WERI-Rb-1 (cell line): Measurements from ENCODE around the gene KIRREL3.

ENCODE experiments used
- DNase-seq: peaks from one replicate; pipeline ENCODE4 v3.0.0-alpha.2; 2020
- H3K27ac ChIP-seq: fragments of 250-450 bp; sonication (Bioruptor Pico); 2 replicates; pipeline ENCODE4 v1.5.1; 2020; ENCODE audit warnings: mild to moderate bottlenecking, moderate library complexity
- H3K27me3 ChIP-seq: fragments of 250-450 bp; sonication (Bioruptor Pico); 2 replicates; pipeline ENCODE4 v1.5.1; 2021; ENCODE audit warnings: mild to moderate bottlenecking, low read depth, moderate library complexity; ENCODE audit not compliant: insufficient read depth, severe bottlenecking
- H3K36me3 ChIP-seq: fragments of 250-450 bp; sonication (Bioruptor Pico); 2 replicates; pipeline ENCODE4 v1.5.1; 2020; ENCODE audit warnings: mild to moderate bottlenecking, moderate library complexity
- H3K4me3 ChIP-seq: 2 replicates; pipeline ENCODE4 v1.5.1; 2011; ENCODE audit warnings: low read depth, mild to moderate bottlenecking, control low read depth, low read length
- H3K9me3 ChIP-seq: fragments of 250-450 bp; sonication (Bioruptor Pico); 2 replicates; pipeline ENCODE4 v1.5.1; 2021; ENCODE audit warnings: mild to moderate bottlenecking, moderate library complexity; ENCODE audit not compliant: severe bottlenecking
- TF ChIP-seq, protein P1 (sequence below): IDR thresholded peaks from 2 replicates; pipeline ENCODE4 v1.5.1; 2011; ENCODE audit warnings: low read depth, mild to moderate bottlenecking, control low read depth, inconsistent platforms, low read length

The KIRREL3 gene

GRCh38 chr11:126645186-126645585 lies 355.4 kb downstream of the KIRREL3 start:
- no peak overlapping the region for H3K27ac ChIP-seq
- TF ChIP-seq, protein P1, sequence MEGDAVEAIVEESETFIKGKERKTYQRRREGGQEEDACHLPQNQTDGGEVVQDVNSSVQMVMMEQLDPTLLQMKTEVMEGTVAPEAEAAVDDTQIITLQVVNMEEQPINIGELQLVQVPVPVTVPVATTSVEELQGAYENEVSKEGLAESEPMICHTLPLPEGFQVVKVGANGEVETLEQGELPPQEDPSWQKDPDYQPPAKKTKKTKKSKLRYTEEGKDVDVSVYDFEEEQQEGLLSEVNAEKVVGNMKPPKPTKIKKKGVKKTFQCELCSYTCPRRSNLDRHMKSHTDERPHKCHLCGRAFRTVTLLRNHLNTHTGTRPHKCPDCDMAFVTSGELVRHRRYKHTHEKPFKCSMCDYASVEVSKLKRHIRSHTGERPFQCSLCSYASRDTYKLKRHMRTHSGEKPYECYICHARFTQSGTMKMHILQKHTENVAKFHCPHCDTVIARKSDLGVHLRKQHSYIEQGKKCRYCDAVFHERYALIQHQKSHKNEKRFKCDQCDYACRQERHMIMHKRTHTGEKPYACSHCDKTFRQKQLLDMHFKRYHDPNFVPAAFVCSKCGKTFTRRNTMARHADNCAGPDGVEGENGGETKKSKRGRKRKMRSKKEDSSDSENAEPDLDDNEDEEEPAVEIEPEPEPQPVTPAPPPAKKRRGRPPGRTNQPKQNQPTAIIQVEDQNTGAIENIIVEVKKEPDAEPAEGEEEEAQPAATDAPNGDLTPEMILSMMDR, result no peak
- DNase-seq, result no peak
- H3K9me3 ChIP-seq, result no peaks in the 10 kb centered on the region
- no peaks in the 10 kb centered on the region for H3K27me3 ChIP-seq
- H3K4me3 ChIP-seq, result no peak overlapping the region
- no peaks in the 10 kb centered on the region for H3K36me3 ChIP-seq

- TF ChIP-seq, protein P1, result no peak
- no peaks in the 10 kb centered on the region for H3K9me3 ChIP-seq
- DNase-seq, result peak; percentile 28
- peak overlapping the region; percentile 92 for H3K27ac ChIP-seq
- peak overlapping the region; percentile 38 for H3K4me3 ChIP-seq
- H3K36me3 ChIP-seq, result no peaks in the 10 kb centered on the region
- H3K27me3 ChIP-seq, result no peaks in the 10 kb centered on the region
Measured at GRCh38 chr11:126640186-126640585, 360.4 kb downstream of the KIRREL3 start.

DNA sequence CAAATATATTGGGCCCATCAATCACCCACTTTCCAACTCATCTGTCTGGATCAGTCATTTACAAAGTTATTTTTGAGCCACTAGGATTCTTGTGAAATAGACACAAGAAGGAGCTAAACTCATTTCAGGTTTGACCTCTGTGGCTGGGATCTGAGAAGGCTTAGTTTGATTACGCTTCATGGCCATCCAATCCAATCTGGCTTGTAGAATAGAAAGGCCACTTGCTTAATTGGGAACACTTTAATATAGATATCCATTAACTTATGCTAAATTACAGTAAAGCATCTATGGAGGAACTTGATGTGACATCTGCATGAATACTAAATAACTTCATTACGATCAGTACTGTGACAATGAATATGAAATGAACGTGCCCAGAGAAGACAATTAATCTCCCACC lies 360.9 kb downstream of the KIRREL3 start:
- peak; percentile 72 for DNase-seq
- Histone ChIP-seq H3K36me3 (no peaks in the 10 kb centered on the region), H3K27me3 (no peaks in the 10 kb centered on the region), H3K27ac (peak overlapping the region; percentile 92), H3K4me3 (peak overlapping the region; percentile 38), H3K9me3 (no peaks in the 10 kb centered on the region)
- TF ChIP-seq, protein P1, result no peak

GRCh38 chr11:126638648-126639047 lies 361.9 kb downstream of the KIRREL3 start:
- TF ChIP-seq, protein P1, result no peak

DNA sequence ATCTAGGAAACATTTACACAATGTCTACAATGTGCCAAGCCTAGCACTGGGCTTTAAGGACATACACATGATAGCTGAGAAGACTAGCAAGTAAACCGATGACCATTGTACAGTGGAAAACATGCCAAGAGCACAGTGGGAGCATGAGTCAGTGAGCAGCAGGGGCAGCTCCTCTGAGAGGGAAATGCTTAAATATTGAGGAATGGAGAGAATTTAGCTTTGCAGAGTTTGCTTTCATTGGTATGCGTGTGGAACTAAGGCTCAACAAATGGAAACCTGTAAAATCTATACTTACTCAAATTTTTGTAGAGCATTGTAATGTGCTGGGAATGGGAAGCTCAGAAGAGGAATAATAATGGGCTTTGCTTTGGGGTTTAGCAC lies 362.8 kb downstream of the KIRREL3 start:
- H3K27me3 ChIP-seq, result no peaks in the 10 kb centered on the region
- H3K27ac ChIP-seq, result peak overlapping the region; percentile 92
- DNase-seq, result no peak
- TF ChIP-seq, protein P1, result no peak
- peak overlapping the region; percentile 15 for H3K4me3 ChIP-seq
- H3K9me3 ChIP-seq, result no peaks in the 10 kb centered on the region
- no peaks in the 10 kb centered on the region for H3K36me3 ChIP-seq

More at GRCh38 chr11:126638648-126639047, 361.9 kb downstream of the KIRREL3 start:
- no peaks in the 10 kb centered on the region for H3K27me3 ChIP-seq
- H3K27ac ChIP-seq, result peak overlapping the region; percentile 92
- DNase-seq, result peak; percentile 86
- no peaks in the 10 kb centered on the region for H3K9me3 ChIP-seq
- peak overlapping the region; percentile 15 for H3K4me3 ChIP-seq
- H3K36me3 ChIP-seq, result no peaks in the 10 kb centered on the region
